ENCODE measurements around the gene FAM72B.
"Not testable (repeated sequence)": the region's sequence is repeated elsewhere in the genome, so short reads cannot be mapped to it uniquely, and the experiment has no call there.

FAM72B gene

DNA sequence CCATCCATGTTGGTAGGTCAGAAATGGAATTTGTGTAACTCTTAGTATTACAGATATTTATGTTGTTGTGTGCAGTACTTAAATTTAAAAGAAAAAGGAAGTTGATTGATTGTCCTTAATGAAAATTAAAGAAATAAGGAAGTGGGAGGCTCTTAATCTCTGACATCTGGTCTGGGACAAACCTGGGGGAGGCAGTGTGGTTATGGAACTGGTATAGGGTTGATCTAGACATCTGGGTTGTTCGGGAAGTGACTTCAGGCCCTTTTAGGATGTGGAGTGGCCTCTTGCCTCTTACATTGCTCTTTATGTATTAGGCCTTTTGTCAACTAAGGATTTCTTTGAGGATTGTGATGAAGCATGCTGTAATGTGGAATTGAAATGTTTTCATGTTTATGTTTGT lies 16.1 kb upstream of the FAM72B start:
- DNase-seq (ENCODE audit: low spot score), result not testable (repeated sequence)

- not testable (repeated sequence) for DNase-seq (ENCODE audit: low spot score)
Observed at GRCh38 chr1:121199763-121200162, 15.6 kb upstream of the FAM72B start.

GRCh38 chr1:121197095-121197882 lies 13.1 kb upstream of the FAM72B start:
- DNase-seq (ENCODE audit: low spot score), result not testable (repeated sequence)

DNA sequence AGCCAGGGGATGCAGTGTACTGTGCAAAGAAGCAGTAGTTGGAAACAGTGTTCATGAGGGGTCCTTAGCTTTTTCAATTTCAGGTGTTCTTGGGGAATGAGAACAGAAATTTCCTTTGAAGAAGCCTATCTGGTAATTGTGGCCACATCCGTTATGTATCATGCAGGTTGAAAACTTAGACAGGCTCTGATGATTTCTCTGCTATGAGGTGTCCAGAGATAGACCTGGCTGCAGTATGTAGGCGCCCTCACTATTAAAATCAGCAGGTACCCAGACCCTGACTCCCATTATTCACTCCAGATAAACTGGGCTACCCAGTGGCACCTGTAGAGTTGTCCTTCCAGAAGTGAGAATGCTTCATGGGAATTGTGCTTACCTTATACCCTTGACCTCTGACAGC lies 8.4 kb upstream of the FAM72B start:
- not testable (repeated sequence) for DNase-seq (ENCODE audit: low spot score)

- not testable (repeated sequence) for DNase-seq (ENCODE audit: low spot score)
Observed at GRCh38 chr1:121187914-121188313, 3.8 kb upstream of the FAM72B start.

- not testable (repeated sequence) for DNase-seq (ENCODE audit: low spot score)
Observed at GRCh38 chr1:121186191-121186590, 2.1 kb upstream of the FAM72B start.

GRCh38 chr1:121185140-121185708 lies 1.1 kb upstream of the FAM72B start:
- not testable (repeated sequence) for DNase-seq (ENCODE audit: low spot score)

GRCh38 chr1:121183867-121184266 lies 273 bp downstream of the FAM72B start:
- not testable (repeated sequence) for DNase-seq (ENCODE audit: low spot score)

GRCh38 chr1:121178197-121178596 lies 5.9 kb downstream of the FAM72B start:
- not testable (repeated sequence) for DNase-seq (ENCODE audit: low spot score)

DNA sequence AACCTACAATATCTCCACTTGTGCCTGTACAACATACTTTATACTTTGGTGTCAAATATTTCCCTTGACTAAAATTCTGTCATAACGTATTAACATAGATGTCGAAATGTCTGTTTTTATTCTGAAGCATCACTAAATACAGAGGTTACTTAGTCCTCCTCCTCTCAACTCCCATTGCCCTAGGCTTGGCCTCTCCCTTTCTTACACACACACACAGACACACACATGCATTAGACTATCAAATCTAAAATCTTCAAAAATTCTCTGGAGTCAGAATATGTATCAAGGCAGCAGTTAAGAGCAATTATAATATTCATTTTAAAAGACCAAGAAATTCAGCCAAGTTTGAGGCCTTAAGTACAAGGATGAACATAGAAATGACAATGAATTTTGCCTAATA lies 7.5 kb downstream of the FAM72B start:
- not testable (repeated sequence) for DNase-seq (ENCODE audit: low spot score)

DNA sequence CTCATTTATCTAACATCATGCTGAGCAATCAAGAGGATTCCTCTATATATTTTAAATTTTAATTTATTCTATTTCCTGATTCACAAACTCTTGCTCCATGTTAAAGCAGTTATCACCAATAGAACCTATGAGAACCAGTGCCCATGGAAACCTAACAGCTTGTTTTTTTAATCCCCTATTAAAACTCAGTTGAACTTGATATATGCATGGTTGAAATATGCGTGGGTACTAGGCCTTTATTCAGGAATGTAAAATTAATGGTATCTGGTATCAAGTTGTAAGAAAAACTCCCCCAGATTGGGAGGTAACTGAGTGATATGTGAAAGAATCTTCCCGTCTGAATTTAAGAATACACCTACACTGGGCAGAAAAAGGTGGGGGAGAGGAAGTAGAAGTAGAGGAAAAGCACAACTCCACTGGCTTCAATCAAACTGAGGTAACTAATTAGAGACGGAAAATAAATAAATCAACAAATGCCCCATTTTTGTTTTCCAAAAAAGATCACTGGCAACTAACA lies 15.9 kb downstream of the FAM72B start:
- DNase-seq (ENCODE audit: low spot score), result not testable (repeated sequence)

GRCh38 chr1:121167225-121167738 lies 16.9 kb downstream of the FAM72B start:
- DNase-seq (ENCODE audit: low spot score), result not testable (repeated sequence)

GRCh38 chr1:121165296-121165695 lies 18.8 kb downstream of the FAM72B start:
- DNase-seq (ENCODE audit: low spot score), result not testable (repeated sequence)

DNA sequence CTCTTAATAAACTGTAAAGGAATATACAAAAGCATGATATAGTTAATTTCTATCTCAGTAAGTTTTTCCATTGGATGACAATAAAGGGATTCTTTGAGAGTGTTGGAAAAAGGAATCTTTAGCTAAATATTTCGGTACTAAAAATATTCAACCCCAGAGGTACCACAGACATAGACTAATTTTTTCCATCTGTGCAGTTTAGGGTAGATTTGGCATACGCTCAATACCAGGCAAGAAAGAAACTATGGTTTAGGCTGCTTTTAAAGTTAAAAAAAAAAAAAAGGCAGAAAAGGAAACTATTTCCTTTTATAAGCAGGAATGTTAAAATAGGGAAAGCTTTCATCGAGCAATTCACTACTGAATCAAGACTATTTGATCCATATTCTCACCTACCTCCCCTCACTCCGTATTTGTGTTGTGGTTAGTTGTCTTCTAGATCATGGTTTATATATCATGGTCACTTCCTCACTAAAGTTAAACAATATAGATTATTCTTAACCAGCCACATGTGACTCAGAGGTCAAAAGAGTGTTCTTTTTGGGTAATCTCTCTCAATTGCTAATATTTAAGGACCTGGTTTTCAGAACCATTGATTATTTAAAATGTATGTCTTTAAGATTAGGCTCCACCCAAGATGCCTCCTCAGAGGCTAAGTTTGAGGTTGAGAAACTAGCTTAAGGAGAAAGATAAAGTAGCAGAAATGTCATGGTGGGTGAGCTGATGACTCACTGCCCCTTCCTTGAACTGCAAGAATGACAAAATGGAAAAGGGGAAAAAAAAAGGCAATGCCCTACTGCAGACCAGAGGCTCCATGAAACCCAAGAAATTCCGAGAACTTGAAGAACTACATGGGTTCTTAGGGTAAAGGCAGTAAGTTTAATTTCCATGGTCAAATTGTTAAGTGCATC lies 20.0 kb downstream of the FAM72B start:
- not testable (repeated sequence) for DNase-seq (ENCODE audit: low spot score)

DNA sequence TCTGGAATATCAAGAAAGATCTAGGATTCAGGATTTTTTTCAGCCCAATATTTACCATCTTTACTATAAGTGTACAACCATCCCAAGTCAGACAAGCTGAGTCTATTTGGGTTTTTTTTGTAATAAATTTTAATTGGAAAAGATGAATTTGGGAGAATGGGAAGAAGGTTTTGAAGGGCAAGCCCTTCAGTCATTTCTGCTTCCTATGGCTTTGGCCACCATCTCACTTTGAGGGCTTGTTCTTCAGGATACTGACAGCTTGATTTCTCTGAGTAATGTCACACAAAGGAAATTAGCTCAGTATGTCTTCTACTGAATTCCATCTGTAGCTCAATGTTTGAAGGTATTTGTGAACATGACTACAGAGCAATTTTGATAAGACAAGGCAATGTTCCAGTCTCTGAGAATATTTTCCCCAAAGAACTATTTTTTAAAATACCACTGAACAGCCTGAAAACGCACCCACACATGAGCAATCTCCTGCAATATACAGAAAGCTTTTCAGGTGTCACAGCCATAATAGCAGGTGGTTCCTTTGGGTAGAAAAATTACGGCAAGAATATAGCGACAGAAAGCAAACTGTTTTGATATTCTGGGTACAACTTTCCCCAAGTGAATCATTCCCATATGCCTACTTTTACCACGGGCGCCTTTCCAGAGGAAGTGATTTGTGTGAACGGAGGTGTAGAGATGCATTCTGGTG lies 22.8 kb downstream of the FAM72B start:
- not testable (repeated sequence) for DNase-seq (ENCODE audit: low spot score)

DNA sequence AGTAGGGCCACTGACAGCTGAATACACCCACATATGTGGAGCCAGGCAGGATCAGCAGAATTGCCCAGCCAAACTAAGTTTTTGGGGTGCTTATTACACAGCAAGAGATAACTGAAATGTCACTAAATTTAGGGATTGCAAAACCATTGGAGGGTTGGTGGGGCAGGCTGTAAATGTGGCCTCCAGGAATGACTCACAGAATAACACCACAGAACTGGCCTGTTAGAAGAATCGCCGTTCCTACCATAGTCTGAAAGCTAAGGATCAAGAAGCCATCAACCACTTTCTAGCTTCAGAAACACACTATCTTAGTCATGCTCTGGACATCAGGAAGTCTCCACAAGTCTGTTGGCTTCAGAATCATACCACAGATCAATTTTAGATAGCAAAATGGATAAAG lies 24.0 kb downstream of the FAM72B start:
- DNase-seq (ENCODE audit: low spot score), result not testable (repeated sequence)

GRCh38 chr1:121157609-121158008 lies 26.5 kb downstream of the FAM72B start:
- not testable (repeated sequence) for DNase-seq (ENCODE audit: low spot score)

DNA sequence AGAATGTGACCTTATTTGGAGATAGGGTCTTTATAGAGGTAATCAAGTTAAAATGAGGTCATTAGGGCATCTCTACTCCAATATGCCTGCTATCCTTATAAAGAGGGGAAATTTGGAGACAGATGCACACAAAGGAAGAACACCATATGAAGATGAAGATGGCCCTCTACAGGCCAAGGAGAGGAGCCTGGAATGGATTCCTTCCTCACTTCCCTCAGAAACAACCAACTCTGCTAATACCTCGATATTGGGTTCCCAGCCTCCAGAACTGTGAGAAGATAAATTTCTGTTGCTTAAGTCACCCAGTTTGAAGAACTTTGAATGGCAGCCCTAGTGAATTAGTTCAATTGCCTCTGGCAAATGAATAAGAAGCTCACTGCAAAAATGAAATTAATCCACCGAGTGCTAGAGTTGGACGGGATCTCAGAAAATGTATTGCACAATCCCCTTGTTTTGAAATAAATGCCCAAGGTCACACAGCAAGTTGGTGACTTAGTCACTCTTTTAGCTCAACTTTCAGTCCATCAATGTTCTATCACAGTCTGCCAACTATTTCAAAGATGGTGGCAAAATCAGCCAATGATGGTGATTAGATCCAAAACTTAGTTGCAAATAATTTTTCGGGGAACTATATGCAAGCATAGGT lies 27.1 kb downstream of the FAM72B start:
- not testable (repeated sequence) for DNase-seq (ENCODE audit: low spot score)

- DNase-seq (ENCODE audit: low spot score), result not testable (repeated sequence)
Observed at GRCh38 chr1:121155671-121156358, 28.3 kb downstream of the FAM72B start.

DNA sequence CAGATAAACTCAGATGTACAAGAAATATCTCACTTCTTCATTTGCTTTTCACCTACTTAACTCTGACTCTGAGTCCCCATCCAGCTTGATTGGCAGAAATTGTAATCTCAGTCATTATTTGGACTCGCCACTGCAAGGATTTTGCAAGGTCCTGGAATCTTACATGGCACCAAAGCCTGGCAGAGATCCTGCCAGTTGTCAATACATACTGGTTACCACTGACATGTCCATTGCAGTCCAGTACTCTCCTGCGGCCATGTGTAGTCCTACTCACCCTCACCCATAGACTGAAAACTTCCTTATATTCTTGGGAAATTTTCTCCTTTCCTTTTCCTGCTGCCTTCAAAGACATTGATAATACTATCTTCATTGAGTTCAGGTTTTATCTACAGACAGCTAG lies 29.3 kb downstream of the FAM72B start:
- not testable (repeated sequence) for DNase-seq (ENCODE audit: low spot score)
